ENCODE measurements around the gene KRTAP5-8. TPM values are rescaled to one million over a fixed set of nuclear protein-coding genes. Genes with fewer than 3 reads are reported as not detected.
"Not testable (repeated sequence)": the region's sequence is repeated elsewhere in the genome, so short reads cannot be mapped to it uniquely, and the experiment has no call there.

KRTAP5-8 gene, protein sequence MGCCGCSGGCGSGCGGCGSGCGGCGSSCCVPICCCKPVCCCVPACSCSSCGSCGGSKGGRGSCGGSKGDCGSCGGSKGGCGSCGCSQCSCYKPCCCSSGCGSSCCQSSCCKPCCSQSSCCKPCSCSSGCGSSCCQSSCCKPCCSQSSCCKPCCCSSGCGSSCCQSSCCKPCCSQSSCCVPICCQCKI
- not detected for total RNA-seq (2021; ENCODE audit: unreplicated experiment)
- polyA plus RNA-seq (2012; ENCODE audit: insufficient read length), result not detected
- percentile 21 among the genes with signal in this experiment for Bru-seq, nascent RNA
- percentile 29 among the genes with signal in this experiment for BruChase-seq, experiment 1, labeled RNA remaining after a 2-hour chase
- BruChase-seq, experiment 2, labeled RNA remaining after a 6-hour chase, result not detected
- long read RNA-seq, result 0 reads

DNA sequence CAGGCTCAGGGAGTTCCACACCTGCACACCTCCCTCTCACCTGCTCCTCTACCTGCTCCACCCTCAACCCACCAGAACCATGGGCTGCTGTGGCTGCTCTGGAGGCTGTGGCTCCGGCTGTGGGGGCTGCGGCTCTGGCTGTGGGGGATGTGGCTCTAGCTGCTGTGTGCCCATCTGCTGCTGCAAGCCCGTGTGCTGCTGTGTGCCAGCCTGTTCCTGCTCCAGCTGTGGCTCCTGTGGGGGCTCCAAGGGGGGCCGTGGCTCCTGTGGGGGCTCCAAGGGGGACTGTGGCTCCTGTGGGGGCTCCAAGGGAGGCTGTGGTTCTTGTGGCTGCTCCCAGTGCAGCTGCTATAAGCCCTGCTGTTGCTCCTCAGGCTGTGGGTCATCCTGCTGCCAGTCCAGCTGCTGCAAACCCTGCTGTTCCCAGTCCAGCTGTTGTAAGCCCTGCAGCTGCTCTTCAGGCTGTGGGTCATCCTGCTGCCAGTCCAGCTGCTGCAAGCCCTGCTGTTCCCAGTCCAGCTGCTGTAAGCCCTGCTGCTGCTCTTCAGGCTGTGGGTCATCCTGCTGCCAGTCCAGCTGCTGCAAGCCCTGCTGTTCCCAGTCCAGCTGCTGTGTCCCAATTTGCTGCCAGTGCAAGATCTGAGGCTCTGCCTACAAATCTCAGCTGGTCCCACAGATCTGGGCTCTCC is at the start of gene KRTAP5-8:
Gene KRTAP5-8 (plus strand): TSS at position 49 of the 689 bp plus-strand sequence. CDS start 31 bp downstream, at position 80.
- H3K4me1 ChIP-seq (ENCODE audit: control insufficient read depth, insufficient read depth, low read length); H3K27ac ChIP-seq (ENCODE audit: low read length); in situ Hi-C loops (cut with HindIII; ENCODE audit: low pct_unique_long_range_greater_than_20kb, low sequenced_read_pairs); intact Hi-C loops (cut with micrococcal nuclease; ENCODE audit: unreplicated experiment); H3K4me3 ChIP-seq (ENCODE audit: low read depth in 2 of 2, low read length in 2 of 2); DNase-seq (ENCODE audit: low read depth, low spot score); POLR2A ChIA-PET; BruUV-seq (replicated peaks); H3K27me3 ChIP-seq (ENCODE audit: control insufficient read depth, insufficient read depth, low read length); H3K36me3 ChIP-seq (ENCODE audit: control insufficient read depth, insufficient read depth, low read length); ATAC-seq; H3K9me3 ChIP-seq (ENCODE audit: control insufficient read depth, insufficient read depth, low read depth, low read length); CTCF ChIA-PET: not testable (repeated sequence)

DNA sequence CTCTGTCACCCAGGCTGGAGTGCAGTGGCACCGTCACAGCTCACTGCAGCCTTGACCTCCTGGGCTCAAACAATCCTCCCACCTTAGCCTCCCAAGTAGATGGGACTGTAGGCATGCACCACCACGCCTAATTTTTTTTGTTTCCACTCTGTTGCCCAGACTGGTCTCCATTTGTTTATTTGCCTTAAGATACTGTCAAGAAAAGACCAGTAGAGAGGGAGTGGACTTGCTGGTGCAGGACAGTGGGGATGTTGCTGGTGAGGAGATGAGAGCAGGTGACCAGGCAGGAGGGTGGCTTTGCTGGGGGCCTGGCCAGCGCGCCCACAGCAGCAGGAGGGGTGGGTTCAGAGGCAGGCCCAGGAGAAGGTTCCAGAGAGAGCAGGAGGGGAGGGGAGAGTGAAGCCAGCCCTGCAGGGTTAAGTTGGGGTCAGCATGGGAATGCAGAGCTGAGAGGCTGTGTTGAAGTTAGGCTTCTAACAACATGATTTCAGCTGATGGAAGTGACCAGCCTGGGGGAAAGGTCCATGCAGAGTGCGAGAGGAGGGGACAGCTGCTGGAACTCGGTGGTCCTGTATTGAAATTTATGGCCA is 49.0 kb upstream of the KRTAP5-8 start:
- Histone ChIP-seq H3K9me3 (ENCODE audit: control insufficient read depth, insufficient read depth, low read depth, low read length) (no peaks in the 10 kb centered on the region), H3K27ac (ENCODE audit: low read length) (no peak overlapping the region), H3K27me3 (ENCODE audit: control insufficient read depth, insufficient read depth, low read length) (no peaks in the 10 kb centered on the region), H3K36me3 (ENCODE audit: control insufficient read depth, insufficient read depth, low read length) (no peaks in the 10 kb centered on the region), H3K4me1 (ENCODE audit: control insufficient read depth, insufficient read depth, low read length) (peaks cover 10% of the 10 kb centered on the region; the same call in 1 of the 2 replicates), H3K4me3 (ENCODE audit: low read depth in 2 of 2, low read length in 2 of 2) (no peak overlapping the region)
- no TSS peak for BruUV-seq (replicated peaks)
- POLR2A ChIA-PET, result interaction anchor here (0.6 kb wide), 2 partner anchors 36 to 827 kb away, joined by 3 to 6 read pairs; partner anchors contain the start of gene NADSYN1
- ATAC-seq (peak; percentile 36; the same call in 1 of the 2 replicates), DNase-seq (ENCODE audit: low read depth, low spot score) (no peak)
- CTCF ChIA-PET, result no interaction called here
- intact Hi-C loops (cut with micrococcal nuclease; ENCODE audit: unreplicated experiment), result no loop called here
- in situ Hi-C loops (cut with HindIII; ENCODE audit: low pct_unique_long_range_greater_than_20kb, low sequenced_read_pairs), result no loop called here
- TF ChIP-seq POLR2AphosphoS5 (IDR thresholded peaks at IDR 0.05; ENCODE audit: low read depth, low read length), result no peak
- no peak for TF ChIP-seq TCF7L2 (IDR thresholded peaks at IDR 0.05; ENCODE audit: low read depth, low read length)
- no peak for TF ChIP-seq SIN3A (IDR thresholded peaks at IDR 0.05; ENCODE audit: borderline replicate concordance, insufficient read depth, low read depth, low read length)
- TF ChIP-seq, protein P1, sequence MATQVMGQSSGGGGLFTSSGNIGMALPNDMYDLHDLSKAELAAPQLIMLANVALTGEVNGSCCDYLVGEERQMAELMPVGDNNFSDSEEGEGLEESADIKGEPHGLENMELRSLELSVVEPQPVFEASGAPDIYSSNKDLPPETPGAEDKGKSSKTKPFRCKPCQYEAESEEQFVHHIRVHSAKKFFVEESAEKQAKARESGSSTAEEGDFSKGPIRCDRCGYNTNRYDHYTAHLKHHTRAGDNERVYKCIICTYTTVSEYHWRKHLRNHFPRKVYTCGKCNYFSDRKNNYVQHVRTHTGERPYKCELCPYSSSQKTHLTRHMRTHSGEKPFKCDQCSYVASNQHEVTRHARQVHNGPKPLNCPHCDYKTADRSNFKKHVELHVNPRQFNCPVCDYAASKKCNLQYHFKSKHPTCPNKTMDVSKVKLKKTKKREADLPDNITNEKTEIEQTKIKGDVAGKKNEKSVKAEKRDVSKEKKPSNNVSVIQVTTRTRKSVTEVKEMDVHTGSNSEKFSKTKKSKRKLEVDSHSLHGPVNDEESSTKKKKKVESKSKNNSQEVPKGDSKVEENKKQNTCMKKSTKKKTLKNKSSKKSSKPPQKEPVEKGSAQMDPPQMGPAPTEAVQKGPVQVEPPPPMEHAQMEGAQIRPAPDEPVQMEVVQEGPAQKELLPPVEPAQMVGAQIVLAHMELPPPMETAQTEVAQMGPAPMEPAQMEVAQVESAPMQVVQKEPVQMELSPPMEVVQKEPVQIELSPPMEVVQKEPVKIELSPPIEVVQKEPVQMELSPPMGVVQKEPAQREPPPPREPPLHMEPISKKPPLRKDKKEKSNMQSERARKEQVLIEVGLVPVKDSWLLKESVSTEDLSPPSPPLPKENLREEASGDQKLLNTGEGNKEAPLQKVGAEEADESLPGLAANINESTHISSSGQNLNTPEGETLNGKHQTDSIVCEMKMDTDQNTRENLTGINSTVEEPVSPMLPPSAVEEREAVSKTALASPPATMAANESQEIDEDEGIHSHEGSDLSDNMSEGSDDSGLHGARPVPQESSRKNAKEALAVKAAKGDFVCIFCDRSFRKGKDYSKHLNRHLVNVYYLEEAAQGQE (IDR thresholded peaks at IDR 0.05; ENCODE audit: insufficient read depth in 1 of 2, low read depth in 2 of 2, low read length in 1 of 2), result no peak
- TF ChIP-seq, protein P2, sequence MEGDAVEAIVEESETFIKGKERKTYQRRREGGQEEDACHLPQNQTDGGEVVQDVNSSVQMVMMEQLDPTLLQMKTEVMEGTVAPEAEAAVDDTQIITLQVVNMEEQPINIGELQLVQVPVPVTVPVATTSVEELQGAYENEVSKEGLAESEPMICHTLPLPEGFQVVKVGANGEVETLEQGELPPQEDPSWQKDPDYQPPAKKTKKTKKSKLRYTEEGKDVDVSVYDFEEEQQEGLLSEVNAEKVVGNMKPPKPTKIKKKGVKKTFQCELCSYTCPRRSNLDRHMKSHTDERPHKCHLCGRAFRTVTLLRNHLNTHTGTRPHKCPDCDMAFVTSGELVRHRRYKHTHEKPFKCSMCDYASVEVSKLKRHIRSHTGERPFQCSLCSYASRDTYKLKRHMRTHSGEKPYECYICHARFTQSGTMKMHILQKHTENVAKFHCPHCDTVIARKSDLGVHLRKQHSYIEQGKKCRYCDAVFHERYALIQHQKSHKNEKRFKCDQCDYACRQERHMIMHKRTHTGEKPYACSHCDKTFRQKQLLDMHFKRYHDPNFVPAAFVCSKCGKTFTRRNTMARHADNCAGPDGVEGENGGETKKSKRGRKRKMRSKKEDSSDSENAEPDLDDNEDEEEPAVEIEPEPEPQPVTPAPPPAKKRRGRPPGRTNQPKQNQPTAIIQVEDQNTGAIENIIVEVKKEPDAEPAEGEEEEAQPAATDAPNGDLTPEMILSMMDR (IDR thresholded peaks at IDR 0.05), result no peak
